Activated B cell treated with CpG ODN at 0.5 μM for 24 hours (primary cell): ENCODE results near the gene MICAL3. TPM values are rescaled to one million over a fixed set of nuclear protein-coding genes. Genes with fewer than 3 reads are reported as not detected.

Source experiments
- ATAC-seq: fragments of 200-7000 bp; cut with Tn5 transposase; one replicate; pipeline ENCODE4 v1.10.0; 2021; ENCODE audit warnings: low read depth, mild to moderate bottlenecking, moderate library complexity
- CTCF ChIA-PET: fragments of 350-600 bp; sonication (Branson Sonifier 250); formaldehyde crosslinking; loops from one replicate; lab custom pipeline; 2021; ENCODE audit warnings: antibody characterized with exemption; lab: Charles Lee
- POLR2A ChIA-PET: fragments of 350-600 bp; sonication (Branson Sonifier 250); formaldehyde crosslinking; loops from one replicate; lab custom pipeline; 2021; ENCODE audit warnings: antibody characterized with exemption; lab: Charles Lee
- DNase-seq: peaks from one replicate; pipeline ENCODE4 v3.0.0; 2022
- H3K27ac Mint-ChIP-seq: one replicate; pipeline ENCODE4 v1.8.0; 2020; ENCODE audit warnings: mixed read lengths
- H3K27me3 Mint-ChIP-seq: one replicate; pipeline ENCODE4 v1.8.0; 2021; ENCODE audit warnings: mixed read lengths
- H3K36me3 Mint-ChIP-seq: one replicate; pipeline ENCODE4 v1.8.0; 2021; ENCODE audit warnings: low read depth, mixed read lengths
- H3K4me1 Mint-ChIP-seq: one replicate; pipeline ENCODE4 v1.8.0; 2021; ENCODE audit warnings: mixed read lengths
- H3K4me3 Mint-ChIP-seq: one replicate; pipeline ENCODE4 v1.8.0; 2020; ENCODE audit warnings: mild to moderate bottlenecking, mixed read lengths
- H3K9me3 Mint-ChIP-seq: one replicate; pipeline ENCODE4 v1.8.0; 2020; ENCODE audit warnings: mixed read lengths
- intact Hi-C: fragments of 100-400 bp; cut with micrococcal nuclease; formaldehyde crosslinking; loops from one replicate; pipeline ENCODE4 v1.15.1; 2024
- total RNA-seq: library from RNA; stranded (reverse); gene quantifications from 2 replicates; pipeline ENCODE4 v1.2.3, GENCODE V29; 2022
- TF ChIP-seq, protein P1 (sequence below): fragments of 200-600 bp; IDR thresholded peaks from one replicate; pipeline ENCODE4 v1.8.0; 2022; ENCODE audit warnings: antibody characterized with exemption, mild to moderate bottlenecking

The MICAL3 gene
- total RNA-seq, 1 donor from 2014 or later = 257 TPM

GRCh38 chr22:17817511-17818065 lies 206.8 kb downstream of the MICAL3 start:
- no peak for ATAC-seq
- TF ChIP-seq, protein P1, sequence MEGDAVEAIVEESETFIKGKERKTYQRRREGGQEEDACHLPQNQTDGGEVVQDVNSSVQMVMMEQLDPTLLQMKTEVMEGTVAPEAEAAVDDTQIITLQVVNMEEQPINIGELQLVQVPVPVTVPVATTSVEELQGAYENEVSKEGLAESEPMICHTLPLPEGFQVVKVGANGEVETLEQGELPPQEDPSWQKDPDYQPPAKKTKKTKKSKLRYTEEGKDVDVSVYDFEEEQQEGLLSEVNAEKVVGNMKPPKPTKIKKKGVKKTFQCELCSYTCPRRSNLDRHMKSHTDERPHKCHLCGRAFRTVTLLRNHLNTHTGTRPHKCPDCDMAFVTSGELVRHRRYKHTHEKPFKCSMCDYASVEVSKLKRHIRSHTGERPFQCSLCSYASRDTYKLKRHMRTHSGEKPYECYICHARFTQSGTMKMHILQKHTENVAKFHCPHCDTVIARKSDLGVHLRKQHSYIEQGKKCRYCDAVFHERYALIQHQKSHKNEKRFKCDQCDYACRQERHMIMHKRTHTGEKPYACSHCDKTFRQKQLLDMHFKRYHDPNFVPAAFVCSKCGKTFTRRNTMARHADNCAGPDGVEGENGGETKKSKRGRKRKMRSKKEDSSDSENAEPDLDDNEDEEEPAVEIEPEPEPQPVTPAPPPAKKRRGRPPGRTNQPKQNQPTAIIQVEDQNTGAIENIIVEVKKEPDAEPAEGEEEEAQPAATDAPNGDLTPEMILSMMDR = no peak
- no peaks in the 10 kb centered on the region for H3K4me1 Mint-ChIP-seq
- ChIA-PET POLR2A (no interaction called here), CTCF (no interaction called here)
- H3K4me3 Mint-ChIP-seq = no peak overlapping the region
- no peaks in the 10 kb centered on the region for H3K9me3 Mint-ChIP-seq
- no peak for DNase-seq
- intact Hi-C loops = no loop called here
- H3K27ac Mint-ChIP-seq = no peak overlapping the region
- H3K27me3 Mint-ChIP-seq = no peaks in the 10 kb centered on the region
- H3K36me3 Mint-ChIP-seq = peaks cover 82% of the 10 kb centered on the region

GRCh38 chr22:17817079-17817478 lies 207.3 kb downstream of the MICAL3 start:
- CTCF ChIA-PET = no interaction called here
- no peak for DNase-seq
- no peak overlapping the region for H3K4me3 Mint-ChIP-seq
- no peak for ATAC-seq
- POLR2A ChIA-PET = no interaction called here
- no peak overlapping the region for H3K27ac Mint-ChIP-seq
- peaks cover 84% of the 10 kb centered on the region for H3K36me3 Mint-ChIP-seq
- intact Hi-C loops = no loop called here
- no peaks in the 10 kb centered on the region for H3K9me3 Mint-ChIP-seq
- H3K27me3 Mint-ChIP-seq = no peaks in the 10 kb centered on the region
- H3K4me1 Mint-ChIP-seq = no peaks in the 10 kb centered on the region
- TF ChIP-seq, protein P1 = no peak

DNA sequence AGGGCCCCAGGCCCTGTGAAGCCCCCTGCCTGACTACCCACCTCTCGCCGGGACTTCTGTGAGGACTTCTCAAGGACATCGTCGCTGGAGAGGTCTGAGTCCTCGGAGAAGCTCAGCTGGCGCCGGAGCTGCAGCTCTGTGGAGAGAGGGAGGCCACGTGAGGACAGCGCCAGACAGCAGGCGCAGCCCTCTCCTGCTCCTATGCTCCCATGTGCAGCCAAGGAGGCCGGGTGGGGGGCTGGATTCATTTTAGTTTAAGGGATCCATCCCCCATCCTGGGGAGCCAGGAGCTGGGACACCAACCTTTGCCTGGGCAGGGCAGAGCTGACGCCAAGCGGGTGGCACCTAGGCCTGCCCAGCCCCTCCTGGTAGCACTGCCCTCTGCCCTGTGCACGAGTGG lies 207.7 kb downstream of the MICAL3 start:
- Mint-ChIP-seq H3K9me3 (no peaks in the 10 kb centered on the region), H3K27me3 (no peaks in the 10 kb centered on the region), H3K4me3 (no peak overlapping the region), H3K4me1 (no peaks in the 10 kb centered on the region), H3K27ac (no peak overlapping the region), H3K36me3 (peaks cover 84% of the 10 kb centered on the region)
- TF ChIP-seq, protein P1 = no peak
- no peak for DNase-seq
- ChIA-PET CTCF (no interaction called here), POLR2A (no interaction called here)
- no peak for ATAC-seq
- intact Hi-C loops = no loop called here

GRCh38 chr22:17815703-17816254 lies 208.6 kb downstream of the MICAL3 start:
- Mint-ChIP-seq H3K36me3 (peaks cover 85% of the 10 kb centered on the region), H3K4me3 (no peak overlapping the region), H3K27ac (peak overlapping the region; percentile 56), H3K9me3 (no peaks in the 10 kb centered on the region), H3K4me1 (no peaks in the 10 kb centered on the region), H3K27me3 (no peaks in the 10 kb centered on the region)
- no peak for DNase-seq
- TF ChIP-seq, protein P1 = no peak
- ATAC-seq = no peak
- ChIA-PET POLR2A (no interaction called here), CTCF (no interaction called here)
- intact Hi-C loops = no loop called here

DNA sequence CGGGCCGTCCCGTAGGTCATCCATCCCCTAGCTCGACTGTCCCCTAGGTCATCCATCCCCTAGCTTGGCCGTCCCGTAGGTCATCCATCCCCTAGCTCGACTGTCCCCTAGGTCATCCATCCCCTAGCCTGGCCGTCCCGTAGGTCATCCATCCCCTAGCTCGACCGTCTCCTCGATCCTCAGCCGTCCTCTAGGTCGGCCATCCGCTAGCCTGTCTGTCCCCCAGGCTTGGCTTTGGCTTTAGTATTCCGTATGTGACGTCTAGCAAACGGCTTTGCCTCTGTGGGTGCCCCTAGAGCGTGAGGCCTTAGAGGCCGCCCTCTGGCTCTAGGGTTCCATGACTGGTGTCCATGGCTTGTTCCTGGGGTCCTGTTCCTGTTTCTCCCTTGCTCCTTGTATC lies 209.5 kb downstream of the MICAL3 start:
- ATAC-seq = no peak
- H3K4me3 Mint-ChIP-seq = no peak overlapping the region
- TF ChIP-seq, protein P1 = no peak
- no peaks in the 10 kb centered on the region for H3K9me3 Mint-ChIP-seq
- H3K27me3 Mint-ChIP-seq = no peaks in the 10 kb centered on the region
- peaks cover 90% of the 10 kb centered on the region for H3K36me3 Mint-ChIP-seq
- CTCF ChIA-PET = no interaction called here
- POLR2A ChIA-PET = interaction anchor here (1.2 kb wide), 1 partner anchor 9 kb away, joined by 3 read pairs; no protein-coding TSS in a partner anchor
- no peaks in the 10 kb centered on the region for H3K4me1 Mint-ChIP-seq
- intact Hi-C loops = no loop called here
- no peak overlapping the region for H3K27ac Mint-ChIP-seq
- no peak for DNase-seq
